ENCODE measurements around the gene DYNLT4. TPM values are rescaled to one million over a fixed set of nuclear protein-coding genes. Genes with fewer than 3 reads are reported as not detected.
"Not testable (repeated sequence)": the region's sequence is repeated elsewhere in the genome, so short reads cannot be mapped to it uniquely, and the experiment has no call there.

DYNLT4 gene
- total and polyA plus RNA-seq, 2 experiments from 2014 or later: 0.59 TPM; not detected in 1

DNA sequence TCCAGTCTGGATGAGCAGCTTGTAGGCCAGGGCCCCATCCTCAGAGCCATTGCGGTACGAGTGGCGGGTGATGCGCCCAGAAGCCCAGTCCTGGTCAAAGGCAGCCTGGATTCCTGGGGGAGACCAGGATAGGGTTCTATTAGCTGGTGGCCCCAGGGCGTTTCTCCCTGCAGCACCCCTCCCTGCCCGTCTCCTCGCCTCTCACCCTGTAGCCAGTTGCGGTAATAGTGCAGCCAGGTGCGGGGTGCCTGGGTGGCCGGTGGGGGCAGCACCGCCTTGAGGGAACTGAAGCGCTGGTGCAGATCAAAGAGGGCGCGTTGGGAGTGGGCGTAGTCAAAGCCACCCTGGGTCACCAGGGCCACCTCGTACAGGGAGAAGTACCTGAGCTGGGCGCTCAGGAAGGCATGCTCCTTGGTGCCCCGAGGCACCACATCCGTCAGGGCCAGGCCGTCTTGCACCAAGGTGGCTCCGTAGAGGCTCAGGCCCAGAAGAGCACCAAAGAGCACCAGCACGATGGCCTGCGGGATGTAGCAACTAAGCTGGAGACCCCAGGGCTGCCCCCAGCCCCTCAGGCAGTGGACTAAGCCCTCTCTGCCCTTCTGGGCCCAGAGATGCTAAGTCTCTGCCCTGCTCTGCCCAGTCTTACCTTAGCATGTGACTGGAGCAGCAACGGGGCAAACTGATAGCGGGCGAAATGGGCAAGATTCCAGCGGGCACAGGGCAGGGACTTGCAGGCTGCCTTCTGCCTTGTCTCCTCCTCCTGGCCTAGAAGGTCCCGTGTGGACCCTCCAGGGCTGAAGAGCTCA lies 20.2 kb upstream of the DYNLT4 start:
- WGBS, 2 experiments (ENCODE audit: low coverage in 1 of 2, low lambda C conversion rate in 2 of 2, missing lambda C conversion rate in 2 of 2): 91 to 92% methylated on average over 28 of the region's 28 CpGs
- no peak overlapping the region for H2AFZ ChIP-seq
- no peak overlapping the region for H3K27ac ChIP-seq
- no peak overlapping the region for H3K4me3 ChIP-seq
- TF ChIP-seq EZH2 (IDR thresholded peaks at IDR 0.05; ENCODE audit: insufficient read depth, poor library complexity, severe bottlenecking): no peak
- TF ChIP-seq EZH2phosphoT487 (IDR thresholded peaks at IDR 0.05; ENCODE audit: insufficient read depth, low read depth): no peak
- H3K9me3 ChIP-seq (ENCODE audit: low read depth): no peaks in the 10 kb centered on the region
- in situ Hi-C loops (cut with MboI): loop anchor here (25.0 kb wide), 1 partner anchor 485 kb away; no protein-coding TSS in a partner anchor
- no peaks in the 10 kb centered on the region for H3K4me1 ChIP-seq (ENCODE audit: insufficient read depth)
- H3K36me3 ChIP-seq (ENCODE audit: low read depth): no peaks in the 10 kb centered on the region
- no peak for DNase-seq
- no peaks in the 10 kb centered on the region for H3K79me2 ChIP-seq (ENCODE audit: insufficient read depth)
- H3K4me2 ChIP-seq (ENCODE audit: unreplicated experiment): no peak overlapping the region
- H3K27me3 ChIP-seq (replicated peaks; ENCODE audit: insufficient read depth): no peaks in the 10 kb centered on the region
- H3K9me2 ChIP-seq (ENCODE audit: insufficient read depth): no peaks in the 10 kb centered on the region
- no peaks in the 10 kb centered on the region for H4K20me1 ChIP-seq (ENCODE audit: insufficient read depth)
- no peaks in the 10 kb centered on the region for H3F3A ChIP-seq (ENCODE audit: insufficient read depth)
- H3K9ac ChIP-seq: no peak overlapping the region

DNA sequence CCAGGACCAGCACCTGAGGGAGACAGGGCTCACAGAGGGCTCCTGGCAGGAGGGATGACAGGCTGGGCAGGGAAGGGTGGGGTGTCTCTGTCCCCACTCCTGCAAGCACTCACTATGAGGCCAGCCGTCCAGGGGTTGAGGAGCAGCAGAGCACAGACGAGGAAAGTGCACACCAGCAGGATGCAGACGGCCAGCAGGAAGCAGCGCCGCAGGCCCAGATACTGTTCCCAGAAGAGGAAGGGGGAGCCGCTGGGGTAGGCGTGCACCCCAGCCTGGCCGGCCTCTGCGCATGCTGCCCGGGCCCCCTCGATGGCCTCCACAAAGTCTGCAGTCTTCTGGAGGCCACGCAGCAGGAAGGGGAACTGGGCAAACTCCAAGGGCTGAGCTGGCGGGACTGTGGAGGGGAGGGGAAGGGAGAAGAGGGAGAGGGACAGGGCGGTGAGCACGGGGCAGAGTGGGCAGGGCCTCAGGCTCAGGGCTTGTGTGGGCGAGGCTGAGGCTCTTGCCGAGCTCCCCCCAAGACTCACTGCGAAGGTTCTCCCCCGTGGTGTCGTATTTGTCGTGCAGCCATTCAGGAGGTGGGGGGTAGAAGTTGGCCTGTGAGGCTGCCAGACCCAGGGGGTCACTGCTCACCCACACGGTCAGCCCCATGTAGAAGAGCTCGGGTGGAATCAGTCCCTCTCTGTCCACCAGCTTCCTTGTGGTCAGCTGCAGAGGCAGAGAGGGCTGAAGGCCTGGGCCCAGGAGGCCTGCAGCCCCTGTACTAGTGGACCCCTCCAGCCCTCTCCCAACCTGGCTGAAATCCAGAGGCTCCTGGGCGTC lies 19.4 kb upstream of the DYNLT4 start:
- H3K27me3 ChIP-seq (replicated peaks; ENCODE audit: insufficient read depth): no peaks in the 10 kb centered on the region
- H2AFZ ChIP-seq: no peak overlapping the region

GRCh38 chr1:44824392-44824791 lies 17.2 kb upstream of the DYNLT4 start:
- in situ Hi-C loops (cut with MboI); H3K4me2 ChIP-seq (ENCODE audit: unreplicated experiment); DNase-seq; H3K4me3 ChIP-seq; H3K4me1 ChIP-seq (ENCODE audit: insufficient read depth); H3K79me2 ChIP-seq (ENCODE audit: insufficient read depth); H3K9me2 ChIP-seq (ENCODE audit: insufficient read depth); H2AFZ ChIP-seq; H3F3A ChIP-seq (ENCODE audit: insufficient read depth); H3K9me3 ChIP-seq (ENCODE audit: low read depth); H3K9ac ChIP-seq; H4K20me1 ChIP-seq (ENCODE audit: insufficient read depth); H3K27me3 ChIP-seq (replicated peaks; ENCODE audit: insufficient read depth); H3K27ac ChIP-seq; H3K36me3 ChIP-seq (ENCODE audit: low read depth): not testable (repeated sequence)
- 90 to 95% methylated on average over 6 of the region's 6 CpGs for WGBS, 2 experiments (ENCODE audit: low coverage in 1 of 2, low lambda C conversion rate in 2 of 2, missing lambda C conversion rate in 2 of 2)

More for the DNA sequence above, 19.4 kb upstream of the DYNLT4 start:
- no peaks in the 10 kb centered on the region for H3K36me3 ChIP-seq (ENCODE audit: low read depth)
- no peaks in the 10 kb centered on the region for H3K79me2 ChIP-seq (ENCODE audit: insufficient read depth)
- H4K20me1 ChIP-seq (ENCODE audit: insufficient read depth): no peaks in the 10 kb centered on the region
- H3K4me2 ChIP-seq (ENCODE audit: unreplicated experiment): no peak overlapping the region
- in situ Hi-C loops (cut with MboI): loop anchor here (25.0 kb wide), 1 partner anchor 486 kb away; no protein-coding TSS in a partner anchor
- TF ChIP-seq EZH2 (IDR thresholded peaks at IDR 0.05; ENCODE audit: insufficient read depth, poor library complexity, severe bottlenecking) (no peak), EZH2phosphoT487 (IDR thresholded peaks at IDR 0.05; ENCODE audit: insufficient read depth, low read depth) (no peak)
- H3F3A ChIP-seq (ENCODE audit: insufficient read depth): no peaks in the 10 kb centered on the region
- no peak overlapping the region for H3K9ac ChIP-seq
- DNase-seq: no peak
- H3K27ac ChIP-seq: no peak overlapping the region
- no peaks in the 10 kb centered on the region for H3K9me3 ChIP-seq (ENCODE audit: low read depth)
- WGBS, 2 experiments (ENCODE audit: low coverage in 1 of 2, low lambda C conversion rate in 2 of 2, missing lambda C conversion rate in 2 of 2): 85 to 88% methylated on average over 11 to 24 of the region's 24 CpGs
- no peaks in the 10 kb centered on the region for H3K4me1 ChIP-seq (ENCODE audit: insufficient read depth)
- H3K9me2 ChIP-seq (ENCODE audit: insufficient read depth): no peaks in the 10 kb centered on the region
- no peak overlapping the region for H3K4me3 ChIP-seq

DNA sequence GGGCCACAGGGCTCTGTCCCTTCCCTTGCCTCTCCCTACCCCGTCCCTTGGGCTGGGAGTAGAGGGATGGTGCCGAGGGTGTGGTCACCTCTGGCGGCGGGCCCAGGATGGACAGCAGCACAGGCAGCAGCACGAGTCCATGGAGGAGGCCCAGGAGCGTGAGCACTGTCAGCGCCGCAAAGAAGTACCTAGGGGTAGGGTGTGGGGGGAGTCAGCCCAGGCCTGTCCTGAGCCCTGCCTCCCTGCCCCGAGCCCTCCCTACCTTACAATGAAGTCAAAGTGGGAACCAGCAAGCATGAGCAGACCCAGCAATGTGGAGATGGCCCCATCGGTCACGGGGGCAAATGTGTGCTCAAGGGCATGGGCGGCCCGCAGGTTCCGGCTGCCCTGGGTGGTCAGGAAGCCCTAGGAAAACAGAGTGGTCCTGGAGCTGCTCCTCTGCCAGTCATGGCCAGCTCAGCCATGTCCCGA lies 15.9 kb upstream of the DYNLT4 start:
- 79 to 83% methylated on average over 14 to 15 of the region's 15 CpGs for WGBS, 2 experiments (ENCODE audit: low coverage in 1 of 2, low lambda C conversion rate in 2 of 2, missing lambda C conversion rate in 2 of 2)
- H3K4me1 ChIP-seq (ENCODE audit: insufficient read depth): peaks cover 12% of the 10 kb centered on the region
- no peak for DNase-seq

More for the DNA sequence above, 15.9 kb upstream of the DYNLT4 start:
- no peak overlapping the region for H3K4me3 ChIP-seq
- H3K79me2 ChIP-seq (ENCODE audit: insufficient read depth): no peaks in the 10 kb centered on the region
- H4K20me1 ChIP-seq (ENCODE audit: insufficient read depth): no peaks in the 10 kb centered on the region
- TF ChIP-seq EZH2phosphoT487 (IDR thresholded peaks at IDR 0.05; ENCODE audit: insufficient read depth, low read depth) (no peak), EZH2 (IDR thresholded peaks at IDR 0.05; ENCODE audit: insufficient read depth, poor library complexity, severe bottlenecking) (no peak)
- H3K27me3 ChIP-seq (replicated peaks; ENCODE audit: insufficient read depth): no peaks in the 10 kb centered on the region
- in situ Hi-C loops (cut with MboI): no loop called here
- H2AFZ ChIP-seq: no peak overlapping the region
- H3K36me3 ChIP-seq (ENCODE audit: low read depth): no peaks in the 10 kb centered on the region
- H3K27ac ChIP-seq: no peak overlapping the region
- no peaks in the 10 kb centered on the region for H3K9me2 ChIP-seq (ENCODE audit: insufficient read depth)
- H3K4me2 ChIP-seq (ENCODE audit: unreplicated experiment): no peak overlapping the region
- no peaks in the 10 kb centered on the region for H3K9me3 ChIP-seq (ENCODE audit: low read depth)
- no peak overlapping the region for H3K9ac ChIP-seq
- peaks cover 23% of the 10 kb centered on the region for H3F3A ChIP-seq (ENCODE audit: insufficient read depth)

Measured in GM23248 (cell line).